Central memory CD8-positive, alpha-beta T cell (primary cell): ENCODE measurements around the gene THBS2.
"Not testable (repeated sequence)": the region's sequence is repeated elsewhere in the genome, so short reads cannot be mapped to it uniquely, and the experiment has no call there.

Experiments
- ATAC-seq: fragments of 150-1000 bp; cut with Tn5 transposase; replicated peaks from 2 replicates; pipeline ENCODE4 v1.10.0; 2022; ENCODE audit warnings: mild to moderate bottlenecking, moderate FRiP score, moderate number of reproducible peaks; ENCODE audit not compliant: poor library complexity, severe bottlenecking; ENCODE audit errors: extremely low read depth
- DNase-seq, 2 donors: peaks; one replicate each; pipeline ENCODE4 v3.0.0; 2021; ENCODE audit warnings: low spot score in 2 of 2
- H3K27ac Mint-ChIP-seq: one replicate; pipeline ENCODE4 v1.8.0; 2022; ENCODE audit warnings: low read depth, mild to moderate bottlenecking, moderate library complexity, mixed read lengths
- H3K27me3 Mint-ChIP-seq: one replicate; pipeline ENCODE4 v1.8.0; 2022; ENCODE audit warnings: mixed read lengths
- H3K36me3 Mint-ChIP-seq: one replicate; pipeline ENCODE4 v1.8.0; 2022; ENCODE audit warnings: mild to moderate bottlenecking, moderate library complexity, mixed read lengths; ENCODE audit not compliant: insufficient read depth
- H3K4me1 Mint-ChIP-seq: one replicate; pipeline ENCODE4 v1.8.0; 2022; ENCODE audit warnings: mixed read lengths
- H3K4me3 Mint-ChIP-seq: one replicate; pipeline ENCODE4 v1.8.0; 2022; ENCODE audit warnings: mild to moderate bottlenecking, moderate library complexity, mixed read lengths
- H3K9me3 Mint-ChIP-seq: one replicate; pipeline ENCODE4 v1.8.0; 2022; ENCODE audit warnings: mixed read lengths

Gene THBS2

GRCh38 chr6:169221264-169221663 is 32.4 kb downstream of the THBS2 start:
- no peak for DNase-seq

GRCh38 chr6:169220068-169220964 is 33.3 kb downstream of the THBS2 start:
- Mint-ChIP-seq H3K4me3 (no peak overlapping the region), H3K36me3 (no peaks in the 10 kb centered on the region), H3K4me1 (no peaks in the 10 kb centered on the region), H3K27me3 (peaks cover 12% of the 10 kb centered on the region), H3K9me3 (no peaks in the 10 kb centered on the region), H3K27ac (no peak overlapping the region)
- ATAC-seq (no peak), DNase-seq (no peak)

More at GRCh38 chr6:169221264-169221663, 32.4 kb downstream of the THBS2 start:
- Mint-ChIP-seq H3K27me3 (peaks cover 22% of the 10 kb centered on the region), H3K4me3 (no peak overlapping the region), H3K9me3 (no peaks in the 10 kb centered on the region), H3K27ac (no peak overlapping the region), H3K36me3 (no peaks in the 10 kb centered on the region), H3K4me1 (no peaks in the 10 kb centered on the region)
- ATAC-seq = no peak

DNA sequence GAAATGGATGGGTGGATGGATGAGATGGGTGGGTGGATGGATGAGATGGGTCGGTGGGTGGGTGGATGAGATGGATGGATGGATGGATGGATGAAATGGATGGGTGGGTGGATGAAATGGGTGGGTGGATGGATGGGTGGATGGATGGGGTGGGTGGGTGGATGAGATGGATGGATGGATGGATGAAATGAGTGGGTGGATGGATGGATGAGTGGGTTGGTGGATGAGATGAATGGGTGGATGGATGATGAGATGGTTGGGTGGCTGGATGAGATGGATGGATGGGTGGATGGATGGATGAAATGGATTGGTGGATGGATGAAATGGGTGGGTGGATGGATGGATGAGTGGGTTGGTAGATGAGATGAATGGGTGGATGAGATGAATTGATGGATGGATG is 35.7 kb downstream of the THBS2 start:
- DNase-seq (no peak), ATAC-seq (no peak)
- H3K4me1 Mint-ChIP-seq = no peaks in the 10 kb centered on the region
- H3K27ac Mint-ChIP-seq = no peak overlapping the region
- H3K4me3 Mint-ChIP-seq = no peak overlapping the region
- H3K9me3 Mint-ChIP-seq = no peaks in the 10 kb centered on the region
- H3K27me3 Mint-ChIP-seq = no peaks in the 10 kb centered on the region
- no peaks in the 10 kb centered on the region for H3K36me3 Mint-ChIP-seq

DNA sequence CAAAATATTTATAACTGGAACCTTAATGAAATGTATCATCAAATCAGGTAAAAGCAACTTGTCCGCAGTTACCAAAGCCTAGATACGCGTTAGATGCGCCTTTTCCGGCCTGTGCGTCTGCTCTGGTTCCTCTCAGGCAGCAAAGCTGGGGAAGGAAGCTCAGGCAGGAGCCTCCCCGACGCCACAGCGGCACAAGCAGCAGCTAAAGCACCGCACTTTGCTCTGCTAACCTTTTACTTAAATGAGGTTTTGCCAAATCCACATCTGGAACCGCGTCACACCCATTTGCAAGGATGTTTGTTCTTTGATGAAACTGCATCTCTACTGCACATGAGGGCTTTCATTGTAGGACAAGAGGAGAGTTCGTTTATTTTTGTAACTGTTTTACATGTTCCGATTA is 36.8 kb downstream of the THBS2 start:
- ATAC-seq (no peak), DNase-seq (no peak)
- no peaks in the 10 kb centered on the region for H3K27me3 Mint-ChIP-seq
- H3K4me3 Mint-ChIP-seq = no peak overlapping the region
- H3K36me3 Mint-ChIP-seq = no peaks in the 10 kb centered on the region
- H3K27ac Mint-ChIP-seq = no peak overlapping the region
- H3K9me3 Mint-ChIP-seq = peaks cover 3% of the 10 kb centered on the region
- peaks cover 3% of the 10 kb centered on the region for H3K4me1 Mint-ChIP-seq

DNA sequence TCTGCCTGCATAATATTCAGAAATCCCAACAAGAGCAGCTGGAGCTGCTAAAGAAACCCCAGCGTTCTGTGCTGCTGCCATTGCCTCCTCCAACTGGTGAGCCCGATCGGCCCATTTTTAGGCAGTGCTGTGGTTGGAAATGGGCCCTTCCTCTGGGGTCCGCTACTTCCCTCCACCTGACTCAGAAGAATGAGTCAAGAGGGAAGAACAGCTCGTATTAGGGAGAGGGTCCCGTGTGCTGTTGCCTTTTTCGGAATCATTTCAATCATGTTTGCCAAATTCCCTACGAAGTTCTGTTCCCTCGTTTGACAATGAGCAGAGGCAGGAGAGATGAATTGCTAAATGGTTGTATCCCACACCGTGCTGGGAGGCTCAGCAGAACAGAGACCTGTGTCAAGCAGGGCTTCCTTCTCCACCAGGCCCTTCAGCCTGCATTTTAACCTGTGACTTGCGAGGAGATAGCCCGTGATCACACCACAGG is 38.4 kb downstream of the THBS2 start:
- DNase-seq (no peak), ATAC-seq (no peak)
- H3K4me1 Mint-ChIP-seq = peaks cover 5% of the 10 kb centered on the region
- H3K4me3 Mint-ChIP-seq = no peak overlapping the region
- no peaks in the 10 kb centered on the region for H3K36me3 Mint-ChIP-seq
- peaks cover 5% of the 10 kb centered on the region for H3K9me3 Mint-ChIP-seq
- peak overlapping the region; percentile 47 for H3K27ac Mint-ChIP-seq
- no peaks in the 10 kb centered on the region for H3K27me3 Mint-ChIP-seq

GRCh38 chr6:169214789-169215188 is 38.9 kb downstream of the THBS2 start:
- not testable (repeated sequence) for H3K4me3 Mint-ChIP-seq, DNase-seq, H3K27me3 Mint-ChIP-seq, H3K36me3 Mint-ChIP-seq, ATAC-seq, H3K4me1 Mint-ChIP-seq, H3K9me3 Mint-ChIP-seq
- H3K27ac Mint-ChIP-seq = peak overlapping the region; percentile 47

GRCh38 chr6:169213814-169214520 is 39.7 kb downstream of the THBS2 start:
- ATAC-seq = no peak
- no peak for DNase-seq
- no peak overlapping the region for H3K27ac Mint-ChIP-seq
- H3K9me3 Mint-ChIP-seq = peaks cover 5% of the 10 kb centered on the region
- H3K27me3 Mint-ChIP-seq = no peaks in the 10 kb centered on the region
- H3K4me3 Mint-ChIP-seq = no peak overlapping the region
- H3K36me3 Mint-ChIP-seq = no peaks in the 10 kb centered on the region
- peaks cover 5% of the 10 kb centered on the region for H3K4me1 Mint-ChIP-seq

DNA sequence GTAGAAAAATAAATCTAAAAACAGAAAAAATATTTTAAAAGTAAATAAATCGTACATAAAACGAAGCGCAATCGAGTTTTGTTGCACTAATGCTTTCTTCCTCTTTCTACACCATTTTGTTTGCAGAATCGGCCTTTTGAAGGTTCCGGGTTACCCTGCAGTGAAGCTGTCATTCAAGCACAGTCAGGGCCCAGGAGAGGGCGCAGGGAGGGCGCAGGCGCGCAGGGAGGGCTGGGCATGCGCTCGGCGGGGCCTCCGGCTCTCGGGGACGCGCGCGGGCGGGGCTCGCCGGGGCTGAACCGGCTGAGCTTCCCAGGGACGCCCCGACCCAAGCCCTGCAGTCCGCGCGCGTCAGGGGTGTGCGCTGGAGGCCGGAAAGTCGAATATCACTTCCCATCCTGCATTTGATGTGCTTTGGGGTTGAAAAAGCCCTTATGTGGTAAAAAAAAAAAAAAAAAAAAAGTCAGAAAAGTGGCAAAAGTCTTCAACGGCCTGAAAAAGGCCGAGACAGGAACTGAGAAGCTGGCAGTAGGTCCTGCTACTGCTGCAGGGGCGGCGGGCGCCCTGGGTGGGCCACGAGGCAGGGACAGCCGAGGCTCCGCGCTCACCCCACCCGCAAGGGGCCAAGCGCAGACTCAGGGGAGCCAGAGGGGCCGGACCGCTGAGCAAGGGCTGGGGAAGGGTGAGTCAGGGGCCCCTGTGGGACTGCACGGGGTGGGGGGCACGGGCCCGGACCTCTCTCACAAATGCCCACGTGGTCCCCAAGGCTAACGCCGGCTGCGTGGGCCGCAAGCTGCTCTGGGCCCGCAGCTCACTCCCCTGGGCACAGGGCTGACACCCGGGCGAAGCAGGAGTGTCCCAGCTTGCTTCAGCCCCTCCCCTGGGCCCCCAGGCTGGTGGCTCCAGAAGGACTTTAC is 40.5 kb downstream of the THBS2 start:
- Mint-ChIP-seq H3K4me3 (peak overlapping the region; percentile 54), H3K4me1 (peaks cover 9% of the 10 kb centered on the region), H3K27me3 (no peaks in the 10 kb centered on the region), H3K27ac (peak overlapping the region; percentile 54), H3K36me3 (peaks cover 2% of the 10 kb centered on the region), H3K9me3 (peaks cover 10% of the 10 kb centered on the region)
- DNase-seq = peak; percentile 81 to 87
- peak; percentile 98 for ATAC-seq

- DNase-seq (no peak), ATAC-seq (no peak)
- Mint-ChIP-seq H3K36me3 (peaks cover 2% of the 10 kb centered on the region), H3K4me3 (peak overlapping the region; percentile 54), H3K4me1 (peaks cover 16% of the 10 kb centered on the region), H3K27me3 (no peaks in the 10 kb centered on the region), H3K27ac (no peak overlapping the region), H3K9me3 (peaks cover 18% of the 10 kb centered on the region)
Measured at GRCh38 chr6:169212436-169212835, 41.2 kb downstream of the THBS2 start.

- no peak for ATAC-seq
- Mint-ChIP-seq H3K27ac (no peak overlapping the region), H3K9me3 (peaks cover 21% of the 10 kb centered on the region), H3K36me3 (peaks cover 2% of the 10 kb centered on the region), H3K4me1 (peaks cover 16% of the 10 kb centered on the region), H3K27me3 (no peaks in the 10 kb centered on the region), H3K4me3 (peak overlapping the region; percentile 8)
- no peak for DNase-seq
Measured at GRCh38 chr6:169211881-169212280, 41.8 kb downstream of the THBS2 start.

GRCh38 chr6:169210611-169211010 is 43.0 kb downstream of the THBS2 start:
- no peaks in the 10 kb centered on the region for H3K27me3 Mint-ChIP-seq
- H3K9me3 Mint-ChIP-seq = peaks cover 26% of the 10 kb centered on the region
- DNase-seq (no peak), ATAC-seq (no peak)
- no peak overlapping the region for H3K27ac Mint-ChIP-seq
- peaks cover 16% of the 10 kb centered on the region for H3K4me1 Mint-ChIP-seq
- peaks cover 2% of the 10 kb centered on the region for H3K36me3 Mint-ChIP-seq
- H3K4me3 Mint-ChIP-seq = no peak overlapping the region

GRCh38 chr6:169208011-169208410 is 45.6 kb downstream of the THBS2 start:
- H3K27me3 Mint-ChIP-seq = no peaks in the 10 kb centered on the region
- peaks cover 26% of the 10 kb centered on the region for H3K9me3 Mint-ChIP-seq
- peak overlapping the region; percentile 56 for H3K27ac Mint-ChIP-seq
- DNase-seq (no peak), ATAC-seq (no peak)
- no peak overlapping the region for H3K4me3 Mint-ChIP-seq
- H3K4me1 Mint-ChIP-seq = peaks cover 16% of the 10 kb centered on the region
- H3K36me3 Mint-ChIP-seq = peaks cover 2% of the 10 kb centered on the region
